Activated CD4-positive, CD25-positive, alpha-beta regulatory T cell (primary cell): ENCODE measurements around the gene SPSB4.

Experiments
- DNase-seq, 4 experiments: peaks; one replicate each; lab custom pipeline; 2025; lab: John Stamatoyannopoulos, UW

SPSB4 gene

GRCh38 chr3:141152801-141153678, 101.9 kb downstream of the SPSB4 start:
- no peak for DNase-seq

GRCh38 chr3:141153679-141153966, 102.5 kb downstream of the SPSB4 start:
- no peak for DNase-seq

DNA sequence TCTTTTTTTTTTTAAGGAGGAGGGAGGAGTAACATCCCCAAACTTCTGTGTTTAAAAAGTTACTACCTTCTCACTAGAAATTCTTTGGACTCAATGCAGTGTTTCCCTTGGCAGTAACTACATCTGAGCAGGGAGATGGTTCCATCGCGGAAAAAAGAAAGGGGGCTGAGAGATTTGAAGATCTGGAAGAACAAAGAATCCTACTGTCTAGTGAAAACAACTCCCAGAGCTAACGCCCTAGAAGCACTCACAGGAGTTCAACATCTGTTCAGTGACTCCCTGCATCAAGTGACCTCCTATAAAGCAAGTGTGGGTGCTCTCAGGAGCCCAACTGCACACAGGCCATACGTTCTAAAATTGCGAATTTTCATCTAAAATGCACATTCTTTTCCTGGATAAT, 113.7 kb downstream of the SPSB4 start:
- no peak for DNase-seq

DNA sequence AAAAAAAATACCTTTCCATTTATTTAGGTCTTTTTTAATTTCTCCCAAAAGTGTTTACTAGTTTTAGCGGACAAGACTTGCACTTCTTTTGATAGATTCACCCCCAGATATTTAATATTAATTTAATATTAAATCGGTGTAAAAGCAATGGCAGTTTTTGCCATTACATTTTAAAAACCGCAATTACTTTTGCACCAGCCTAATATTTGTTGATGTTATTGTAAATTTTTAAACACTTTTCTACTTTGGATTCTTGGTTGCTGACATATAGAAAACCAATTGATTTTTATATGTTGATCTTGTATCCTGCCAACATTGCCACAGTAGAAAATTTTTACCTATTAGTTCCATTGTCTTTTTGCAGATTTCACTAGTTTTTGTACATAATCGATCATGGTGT, 116.5 kb downstream of the SPSB4 start:
- DNase-seq = no peak

DNA sequence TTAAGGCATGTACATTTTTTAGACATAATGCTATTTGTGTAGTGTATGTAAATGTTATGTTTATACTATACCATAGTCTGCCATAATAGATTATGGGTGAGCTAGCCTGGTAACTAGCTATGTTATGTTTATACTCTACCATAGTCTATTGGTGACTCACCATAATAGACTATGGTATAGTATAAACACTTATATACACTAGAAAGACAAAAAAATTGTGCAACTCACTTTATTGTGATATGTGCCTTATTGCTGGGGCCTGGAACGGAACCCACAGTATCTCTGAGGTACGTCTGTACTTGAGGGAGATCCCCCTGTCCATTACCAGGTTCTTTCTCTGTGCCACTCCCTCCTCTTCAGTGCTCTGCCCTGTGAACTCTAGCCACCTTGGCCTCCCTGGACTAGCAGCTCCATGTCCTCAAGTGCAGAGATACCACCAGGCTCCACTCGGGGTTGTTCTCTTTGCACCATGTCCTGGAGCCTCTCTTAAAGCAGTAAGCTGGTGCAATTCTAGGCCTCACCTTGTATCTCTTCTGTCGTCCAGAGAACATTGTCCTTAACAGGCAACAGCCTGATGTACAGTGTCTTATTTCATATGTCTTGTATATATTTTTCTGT, 119.6 kb downstream of the SPSB4 start:
- DNase-seq = no peak

- DNase-seq = no peak
These were observed 123.5 kb downstream of the SPSB4 start for GRCh38 chr3:141174674-141175073.

DNA sequence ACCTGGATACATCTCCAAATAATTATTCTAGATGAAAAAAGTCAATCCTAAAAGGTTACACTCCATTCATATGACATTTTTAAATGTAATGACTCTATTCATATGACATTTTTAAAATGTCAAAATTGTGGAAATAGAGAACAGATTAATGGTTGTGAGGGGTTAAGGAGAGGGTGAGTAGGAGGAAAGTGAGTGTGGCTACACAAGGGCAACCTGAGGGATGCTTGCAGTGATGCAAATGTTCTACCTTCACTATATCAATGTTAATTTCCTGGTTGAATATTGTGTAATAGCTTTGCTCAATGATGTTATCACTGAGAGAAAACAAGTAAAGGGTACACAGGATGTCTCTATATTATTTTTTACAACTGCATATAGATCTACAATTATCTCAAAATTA, 125.6 kb downstream of the SPSB4 start:
- DNase-seq = no peak

- no peak for DNase-seq
These were observed 126.9 kb downstream of the SPSB4 start for GRCh38 chr3:141178026-141178425.

GRCh38 chr3:141178551-141178950, 127.4 kb downstream of the SPSB4 start:
- no peak for DNase-seq

GRCh38 chr3:141179983-141180382, 128.8 kb downstream of the SPSB4 start:
- no peak for DNase-seq

DNA sequence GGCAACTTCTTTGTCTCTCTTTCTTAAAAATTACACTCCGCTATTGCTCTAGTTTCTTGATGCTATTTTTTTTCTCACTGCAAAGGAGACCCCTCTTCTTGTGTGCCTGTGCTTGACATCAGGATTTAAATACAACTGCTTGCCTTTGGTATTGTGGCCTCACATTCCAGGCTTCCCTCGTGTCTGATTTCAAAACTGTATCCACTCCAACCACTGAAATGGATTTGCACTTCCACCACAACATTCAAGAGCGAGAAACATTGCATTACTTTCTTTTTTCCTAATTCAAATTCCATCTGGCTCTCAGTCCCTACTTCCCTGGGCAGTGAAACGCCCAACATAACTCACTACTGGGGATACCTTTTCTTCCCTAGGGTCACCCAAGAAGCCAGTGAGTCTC, 130.0 kb downstream of the SPSB4 start:
- DNase-seq = no peak

DNA sequence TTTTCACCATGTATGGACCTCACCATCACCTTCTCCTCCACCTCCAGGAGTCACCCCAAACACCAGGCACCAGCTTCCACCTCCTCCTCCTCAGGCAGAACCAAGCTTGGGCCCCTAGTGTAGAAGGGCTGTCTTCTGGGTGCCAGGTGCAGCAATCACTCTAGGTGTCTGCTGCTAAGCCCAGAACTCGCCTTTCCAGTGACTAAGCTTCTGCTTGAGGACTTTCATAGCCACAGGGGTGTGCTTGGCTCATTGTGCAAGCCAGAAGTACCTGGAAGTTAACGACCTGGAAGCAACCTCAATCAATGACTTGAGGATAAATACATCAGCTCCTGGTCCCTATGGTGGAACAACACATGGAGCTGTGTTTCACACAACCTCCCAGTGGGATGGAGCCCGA, 130.7 kb downstream of the SPSB4 start:
- DNase-seq = no peak

DNA sequence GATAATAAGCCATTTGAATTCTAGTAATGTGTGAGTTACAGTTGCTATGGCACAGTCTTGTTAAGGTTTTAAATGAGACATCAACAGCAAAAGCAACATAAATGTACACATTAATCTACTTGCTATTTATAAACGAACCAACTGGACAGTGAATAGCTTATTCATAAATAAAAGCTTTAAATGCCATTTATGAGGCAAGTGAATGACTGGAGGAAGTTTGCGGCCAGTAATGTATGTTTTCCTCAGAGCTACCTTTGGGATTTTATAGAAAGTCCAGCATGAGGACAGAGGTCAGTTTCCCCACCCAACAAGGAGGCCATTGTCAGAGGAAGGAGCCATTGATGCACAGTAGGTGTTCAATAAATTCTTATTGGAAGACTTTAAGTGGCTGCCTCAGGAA, 132.5 kb downstream of the SPSB4 start:
- no peak for DNase-seq

- DNase-seq = no peak
These were observed 133.3 kb downstream of the SPSB4 start for GRCh38 chr3:141184430-141184829.

DNA sequence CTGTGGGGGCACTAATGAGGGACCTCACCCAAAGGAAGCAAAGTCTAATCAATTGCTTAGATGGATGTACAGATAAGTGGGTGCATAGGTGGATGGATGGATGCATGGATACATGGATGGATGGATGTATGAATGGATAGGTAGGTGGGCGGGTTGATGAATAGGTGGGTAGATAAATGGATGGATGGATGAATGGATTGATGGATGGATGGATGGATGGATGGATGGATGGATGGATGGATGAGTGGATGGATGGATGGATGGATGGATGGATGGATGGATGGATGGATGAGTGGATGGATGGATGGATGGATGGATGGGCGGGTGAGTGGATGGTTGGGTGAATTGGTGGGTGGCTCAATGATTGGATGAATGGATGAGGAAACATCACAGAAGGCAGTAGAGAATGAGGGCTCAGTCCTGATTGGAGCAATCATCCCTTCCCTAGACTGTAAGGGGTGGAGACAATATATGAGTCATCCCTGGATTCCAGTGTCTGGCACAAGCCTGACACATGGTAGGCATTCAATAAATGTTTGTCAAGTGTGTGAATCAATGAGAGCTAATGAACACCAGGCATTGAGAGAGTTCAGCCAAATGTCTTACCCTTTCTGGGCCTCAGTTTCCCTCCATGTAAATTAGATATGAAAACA, 140.1 kb downstream of the SPSB4 start:
- no peak for DNase-seq

- peak; percentile 87 to 100 (median 95) for DNase-seq
These were observed 141.2 kb downstream of the SPSB4 start for GRCh38 chr3:141192345-141192744.

GRCh38 chr3:141193066-141193830, 142.1 kb downstream of the SPSB4 start:
- DNase-seq = no peak
